Stimulated activated CD8-positive, alpha-beta memory T cell treated with anti-CD3 and anti-CD28 coated beads, Interleukin-15, amount 100 ng/mL, for 24 hours (primary cell): ENCODE measurements around the gene CREB5.

ENCODE experiments used
- DNase-seq: peaks from one replicate; pipeline ENCODE4 v3.0.0-alpha.2; 2020; ENCODE audit warnings: low read depth

CREB5 gene

GRCh38 chr7:28714459-28715120, 302.3 kb downstream of the CREB5 start:
- DNase-seq = no peak

- DNase-seq = no peak
Observed at GRCh38 chr7:28717445-28718054, 305.2 kb downstream of the CREB5 start.

DNA sequence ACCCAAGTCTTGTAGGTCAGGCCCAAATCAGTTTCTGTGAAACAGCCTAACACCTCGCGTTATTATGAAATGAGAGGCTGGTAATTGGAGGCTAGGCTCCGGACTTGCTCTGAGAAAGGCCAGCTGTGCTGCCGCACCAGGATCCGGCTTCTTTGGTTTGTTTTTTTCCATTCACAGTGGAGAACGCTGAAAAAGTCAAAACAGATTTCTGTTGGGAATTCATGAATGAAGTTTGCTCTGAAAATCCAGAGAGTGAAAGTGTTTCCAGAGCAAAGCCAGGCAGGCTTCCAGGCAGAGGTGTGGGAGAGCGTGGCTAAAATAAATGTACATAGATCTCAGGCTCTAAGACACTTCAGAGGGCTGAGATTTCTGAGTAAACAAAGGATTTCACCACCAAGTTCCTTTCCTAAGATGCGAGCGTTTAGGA, 305.8 kb downstream of the CREB5 start:
- DNase-seq = no peak

GRCh38 chr7:28718545-28718944, 306.2 kb downstream of the CREB5 start:
- DNase-seq = no peak

GRCh38 chr7:28722684-28723083, 310.4 kb downstream of the CREB5 start:
- no peak for DNase-seq

DNA sequence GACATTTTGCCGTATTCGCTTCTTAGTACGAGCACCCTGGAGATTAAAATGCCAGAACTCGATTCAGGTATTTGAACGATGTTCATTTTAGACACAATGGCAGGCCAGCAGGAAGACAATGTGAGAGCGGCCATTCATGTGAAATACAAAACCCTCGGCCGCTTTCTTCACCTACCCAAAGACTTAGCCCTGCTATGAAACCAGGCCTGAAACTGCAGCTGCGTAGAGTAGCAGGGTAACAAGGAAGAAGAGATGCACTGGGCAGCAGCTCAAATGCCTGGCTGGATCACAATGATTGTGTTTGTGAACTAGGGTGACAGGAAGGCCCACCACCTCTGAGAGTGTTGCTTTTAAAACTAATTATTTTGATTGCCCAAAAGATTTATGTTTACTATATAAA, 311.0 kb downstream of the CREB5 start:
- no peak for DNase-seq

- no peak for DNase-seq
Observed at GRCh38 chr7:28724563-28724962, 312.2 kb downstream of the CREB5 start.

DNA sequence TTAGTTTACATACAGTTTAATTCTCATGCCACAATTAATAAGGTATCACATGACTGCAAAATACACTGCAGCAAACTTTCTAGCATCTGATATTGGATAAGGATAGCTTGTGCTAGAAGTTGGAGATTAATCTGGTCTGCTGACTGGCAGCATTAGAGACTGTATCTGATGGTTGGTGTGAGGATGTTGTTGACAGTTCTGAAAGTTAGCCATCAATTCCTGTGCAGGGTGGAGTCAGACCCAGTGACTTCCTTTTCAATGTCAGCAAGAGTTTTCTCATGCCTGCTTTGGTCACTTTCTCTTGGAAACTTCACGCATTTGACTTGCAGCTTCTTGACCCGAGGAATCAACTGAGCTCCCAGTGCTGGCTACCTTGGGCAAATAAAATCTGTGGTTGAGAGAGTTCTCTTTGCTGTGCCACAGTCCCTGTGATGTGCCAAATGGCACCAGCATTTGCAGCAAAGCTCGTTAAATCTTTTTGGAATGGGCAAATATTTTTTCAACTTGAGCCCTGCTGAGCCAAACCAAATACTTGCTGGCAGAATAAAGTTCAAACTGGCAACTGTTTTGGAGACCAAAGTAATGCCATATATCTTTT, 312.8 kb downstream of the CREB5 start:
- no peak for DNase-seq

DNA sequence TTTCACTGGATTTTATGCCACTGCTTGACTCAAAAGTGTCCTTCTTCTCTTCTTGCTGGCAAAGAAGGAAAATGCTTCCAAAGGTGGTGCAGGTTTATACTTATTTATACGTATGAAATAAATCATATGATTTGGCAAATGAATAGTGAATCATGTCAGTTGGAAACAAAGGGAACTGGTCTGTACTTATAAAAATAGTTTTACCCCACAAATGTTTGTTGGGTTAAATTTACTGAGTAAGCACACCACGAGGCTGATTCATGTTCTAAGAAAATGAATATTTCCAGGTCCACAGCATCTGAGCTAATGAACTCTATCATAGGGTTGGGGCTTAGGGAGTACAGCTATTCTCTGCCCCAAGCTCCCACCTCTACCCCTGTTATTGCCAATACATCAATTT, 313.6 kb downstream of the CREB5 start:
- no peak for DNase-seq

DNA sequence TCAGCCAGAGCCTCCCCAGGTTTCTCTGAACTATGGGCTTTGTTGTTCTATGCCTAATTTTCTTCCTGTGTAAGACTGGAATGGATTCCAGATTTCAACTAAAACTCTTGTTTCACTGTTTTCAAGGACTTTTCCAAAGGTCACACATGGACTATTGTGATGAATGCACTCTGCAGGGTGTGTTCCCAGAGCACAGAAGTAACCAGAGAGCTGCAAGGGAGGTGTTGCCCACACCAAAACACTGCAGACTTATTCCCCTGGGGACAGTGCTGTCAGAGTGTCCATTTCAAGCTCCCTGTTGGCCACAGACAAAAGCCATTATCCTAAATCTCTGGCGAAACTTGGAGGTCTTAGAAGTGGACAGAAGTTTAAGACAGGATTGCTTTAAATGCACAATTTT, 314.2 kb downstream of the CREB5 start:
- no peak for DNase-seq

- no peak for DNase-seq
Observed at GRCh38 chr7:28729281-28729680, 317.0 kb downstream of the CREB5 start.

- DNase-seq = no peak
Observed at GRCh38 chr7:28729727-28730126, 317.4 kb downstream of the CREB5 start.

DNA sequence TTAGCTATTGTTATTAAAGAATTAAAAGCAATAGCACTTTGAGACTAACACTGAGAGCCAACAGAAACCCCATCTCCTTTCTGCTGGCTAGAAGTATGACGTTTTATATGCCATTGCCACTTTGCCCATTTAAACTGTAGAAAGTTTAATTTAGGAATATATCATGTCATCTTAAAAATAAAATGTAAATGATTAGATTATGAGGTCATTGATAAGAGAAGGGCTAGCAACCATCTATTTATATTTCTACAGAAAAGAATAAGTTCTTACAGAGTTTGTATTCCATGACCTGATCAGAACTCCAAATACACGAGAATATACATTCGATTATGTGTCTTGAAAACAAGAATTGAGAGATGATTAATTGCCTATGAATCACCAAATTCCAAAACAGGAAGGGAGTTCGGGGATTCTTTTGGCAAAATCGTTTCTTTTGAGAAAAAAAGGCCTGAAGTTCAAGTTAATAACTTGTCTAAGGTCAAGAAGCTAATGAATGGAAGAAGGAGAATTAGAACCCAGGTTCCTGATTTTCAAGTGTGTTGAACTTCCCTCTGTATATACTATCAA, 318.9 kb downstream of the CREB5 start:
- no peak for DNase-seq

DNA sequence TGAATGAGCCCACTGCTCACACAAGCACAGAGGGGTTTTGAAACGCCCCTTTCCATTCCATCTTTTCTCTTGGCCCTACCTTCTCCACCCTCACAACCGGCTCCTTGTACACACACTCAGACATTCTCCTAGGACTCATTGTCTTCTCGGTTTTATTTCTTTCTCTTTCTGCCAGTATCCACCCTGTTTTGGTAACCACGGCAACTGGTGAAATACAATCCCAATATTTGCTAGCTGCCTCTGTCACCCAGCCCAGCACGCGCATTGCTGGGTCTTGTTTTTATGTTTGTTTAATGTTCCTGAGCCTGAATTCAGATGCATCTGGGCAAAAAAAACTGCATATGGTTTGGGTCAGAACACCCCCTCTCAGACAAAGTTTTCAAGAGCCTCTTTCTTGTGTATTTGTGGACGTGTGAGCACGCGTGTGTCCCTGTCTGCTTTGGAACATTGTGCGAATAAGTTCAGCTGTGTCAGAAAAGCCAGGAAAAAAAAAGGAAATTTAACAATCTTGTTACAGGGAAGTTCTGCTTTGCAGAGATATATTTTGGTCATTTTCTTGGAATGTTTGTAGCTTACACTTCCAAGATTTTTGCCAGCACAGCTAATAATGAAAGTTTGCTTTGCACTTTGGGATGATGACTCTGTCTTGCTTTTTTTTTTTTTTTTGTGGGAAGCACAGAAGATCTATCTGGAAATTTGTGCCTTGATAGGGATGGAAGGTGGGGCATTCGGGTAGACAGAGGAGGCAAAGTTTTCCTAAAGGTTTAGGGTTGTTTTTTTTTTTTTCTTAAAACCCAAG, 320.0 kb downstream of the CREB5 start:
- DNase-seq = no peak

- no peak for DNase-seq
Observed at GRCh38 chr7:28733035-28733434, 320.7 kb downstream of the CREB5 start.

- no peak for DNase-seq
Observed at GRCh38 chr7:28738412-28738811, 326.1 kb downstream of the CREB5 start.

GRCh38 chr7:28739128-28739527, 326.8 kb downstream of the CREB5 start:
- no peak for DNase-seq

DNA sequence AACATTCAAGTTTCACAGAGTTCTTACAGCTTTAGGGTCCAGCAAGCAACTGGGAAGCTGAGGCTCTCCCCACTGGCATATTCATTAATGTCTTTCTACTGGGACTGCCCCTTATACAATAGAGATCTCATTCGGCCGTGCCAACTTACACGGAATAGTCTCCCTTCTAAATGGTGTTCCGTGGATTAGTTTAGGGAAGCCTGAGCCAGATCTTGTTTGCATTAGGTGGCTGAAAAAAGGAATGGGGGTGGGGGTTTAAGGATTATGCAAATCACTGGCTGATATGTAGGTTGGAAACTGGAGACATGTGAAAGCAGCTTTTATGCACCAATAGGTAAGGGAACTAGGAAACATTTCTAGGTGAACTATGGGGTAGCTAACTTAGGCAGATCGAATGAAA, 327.5 kb downstream of the CREB5 start:
- DNase-seq = no peak

DNA sequence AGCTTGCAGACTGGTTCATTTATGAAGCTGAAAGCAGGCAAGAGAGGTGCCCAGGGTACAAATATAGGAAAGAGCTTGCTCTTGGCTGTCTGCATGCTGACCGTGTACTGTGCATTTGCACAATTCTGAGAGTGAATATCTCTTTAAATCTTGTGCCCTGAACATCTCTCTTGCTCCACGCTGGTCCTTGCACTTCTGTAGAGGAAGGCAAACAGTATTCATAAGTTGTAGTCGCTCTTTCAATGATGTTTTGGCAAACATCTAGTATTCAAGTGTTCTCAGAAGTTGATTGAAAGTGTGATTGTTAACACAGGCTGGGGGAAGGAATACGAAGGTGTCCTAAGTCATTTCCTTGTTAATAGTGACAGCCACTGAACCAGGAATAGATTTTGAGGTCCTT, 332.6 kb downstream of the CREB5 start:
- DNase-seq = no peak

GRCh38 chr7:28745351-28745750, 333.0 kb downstream of the CREB5 start:
- no peak for DNase-seq

GRCh38 chr7:28747404-28747803, 335.1 kb downstream of the CREB5 start:
- no peak for DNase-seq

- no peak for DNase-seq
Observed at GRCh38 chr7:28747854-28748253, 335.5 kb downstream of the CREB5 start.

DNA sequence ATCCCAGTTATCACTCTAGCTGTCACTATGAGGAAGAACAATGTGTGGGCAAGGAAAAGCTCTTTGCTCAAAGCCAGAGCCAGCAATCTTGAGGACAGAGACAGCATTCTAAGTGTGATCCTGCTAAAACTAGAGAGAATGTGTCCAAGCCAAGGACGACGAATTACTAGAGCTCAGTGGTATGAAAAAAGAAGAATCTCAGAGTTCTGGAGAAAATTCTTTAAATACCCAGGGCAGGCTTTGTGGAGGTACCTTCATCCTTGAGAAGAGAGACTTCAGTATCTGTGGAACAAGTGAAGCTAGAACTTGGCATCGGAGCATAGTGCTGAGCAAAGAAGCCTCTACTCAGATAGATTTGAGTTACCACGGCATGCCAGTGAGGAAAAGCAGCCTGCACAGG, 336.0 kb downstream of the CREB5 start:
- no peak for DNase-seq
